Bronchial epithelial cell (primary cell): ENCODE results near the gene RANBP1. TPM values are rescaled to one million over a fixed set of nuclear protein-coding genes. Genes with fewer than 3 reads are reported as not detected.

ENCODE experiments used
- DNase-seq: peaks from one replicate; pipeline ENCODE4 v3.0.0-alpha.2; 2010; ENCODE audit warnings: low read depth
- FAIRE-seq: peaks from 2 replicates; lab custom pipeline; 2011; peaks lifted over from hg19 to GRCh38; lab: Jason Lieb, UNC
- H3K27me3 ChIP-seq: 2 replicates; pipeline ENCODE4 v1.5.1; 2011; ENCODE audit warnings: low read length; ENCODE audit not compliant: control insufficient read depth, insufficient read depth
- H3K36me3 ChIP-seq: 2 replicates; pipeline ENCODE4 v1.5.1; 2011; ENCODE audit warnings: low read length; ENCODE audit not compliant: control insufficient read depth, insufficient read depth
- H3K4me3 ChIP-seq: 2 replicates; pipeline ENCODE4 v1.5.1; 2011; ENCODE audit warnings: mild to moderate bottlenecking, low read depth, low read length, control low read depth
- total RNA-seq: library from RNA; depleted of rRNA; stranded (reverse); fragments of >200 nt; gene quantifications from 2 replicates; pipeline ENCODE4 v1.2.1, GENCODE V29; 2014
- TF ChIP-seq, protein P1 (sequence below): IDR thresholded peaks from 2 replicates; pipeline ENCODE4 v1.5.1; 2011; ENCODE audit warnings: mild to moderate bottlenecking, moderate library complexity, low read length, control low read depth, inconsistent platforms; ENCODE audit not compliant: insufficient read depth, severe bottlenecking

Gene RANBP1
- total RNA-seq, 1 donor from 2014 or later: 263 TPM

- no peaks in the 10 kb centered on the region for H3K27me3 ChIP-seq
- H3K36me3 ChIP-seq: peaks cover 31% of the 10 kb centered on the region
- FAIRE-seq (no peak), DNase-seq (no peak)
- TF ChIP-seq, protein P1, sequence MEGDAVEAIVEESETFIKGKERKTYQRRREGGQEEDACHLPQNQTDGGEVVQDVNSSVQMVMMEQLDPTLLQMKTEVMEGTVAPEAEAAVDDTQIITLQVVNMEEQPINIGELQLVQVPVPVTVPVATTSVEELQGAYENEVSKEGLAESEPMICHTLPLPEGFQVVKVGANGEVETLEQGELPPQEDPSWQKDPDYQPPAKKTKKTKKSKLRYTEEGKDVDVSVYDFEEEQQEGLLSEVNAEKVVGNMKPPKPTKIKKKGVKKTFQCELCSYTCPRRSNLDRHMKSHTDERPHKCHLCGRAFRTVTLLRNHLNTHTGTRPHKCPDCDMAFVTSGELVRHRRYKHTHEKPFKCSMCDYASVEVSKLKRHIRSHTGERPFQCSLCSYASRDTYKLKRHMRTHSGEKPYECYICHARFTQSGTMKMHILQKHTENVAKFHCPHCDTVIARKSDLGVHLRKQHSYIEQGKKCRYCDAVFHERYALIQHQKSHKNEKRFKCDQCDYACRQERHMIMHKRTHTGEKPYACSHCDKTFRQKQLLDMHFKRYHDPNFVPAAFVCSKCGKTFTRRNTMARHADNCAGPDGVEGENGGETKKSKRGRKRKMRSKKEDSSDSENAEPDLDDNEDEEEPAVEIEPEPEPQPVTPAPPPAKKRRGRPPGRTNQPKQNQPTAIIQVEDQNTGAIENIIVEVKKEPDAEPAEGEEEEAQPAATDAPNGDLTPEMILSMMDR: no peak
- H3K4me3 ChIP-seq: no peak overlapping the region
These were observed 19.1 kb upstream of the RANBP1 start for GRCh38 chr22:20096574-20097420.

DNA sequence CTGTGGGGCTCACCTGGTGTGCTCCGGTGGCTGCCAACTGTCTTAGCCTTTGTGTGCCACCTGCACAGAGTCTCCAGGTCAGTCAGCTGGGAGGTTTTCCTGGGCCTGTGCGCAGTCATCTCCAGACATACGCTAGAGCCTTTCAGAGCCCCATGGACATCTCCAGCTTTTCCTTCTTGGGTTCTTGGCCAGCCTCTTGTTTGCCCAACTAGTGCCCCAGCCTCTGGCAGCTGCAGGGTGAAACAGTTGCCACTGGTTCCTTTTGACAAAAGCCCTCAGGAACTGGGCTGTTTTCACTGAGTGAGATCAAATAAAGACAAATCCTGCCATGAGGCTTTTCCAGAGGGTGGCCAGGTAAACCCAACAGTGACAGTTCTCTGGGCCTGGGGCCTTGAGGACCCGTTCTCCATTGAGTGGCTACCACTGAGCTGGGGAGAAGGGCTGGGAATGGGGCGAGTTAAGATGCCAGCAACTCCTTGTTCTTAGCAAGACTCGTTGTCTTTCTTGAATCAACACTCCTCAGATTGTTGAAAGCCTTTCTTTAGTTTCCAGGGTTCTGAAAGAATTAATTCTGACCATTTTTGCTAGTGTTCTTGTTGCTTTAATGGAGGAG, 16.7 kb upstream of the RANBP1 start:
- no peak for FAIRE-seq
- Histone ChIP-seq H3K27me3 (no peaks in the 10 kb centered on the region), H3K36me3 (peaks cover 24% of the 10 kb centered on the region)

DNA sequence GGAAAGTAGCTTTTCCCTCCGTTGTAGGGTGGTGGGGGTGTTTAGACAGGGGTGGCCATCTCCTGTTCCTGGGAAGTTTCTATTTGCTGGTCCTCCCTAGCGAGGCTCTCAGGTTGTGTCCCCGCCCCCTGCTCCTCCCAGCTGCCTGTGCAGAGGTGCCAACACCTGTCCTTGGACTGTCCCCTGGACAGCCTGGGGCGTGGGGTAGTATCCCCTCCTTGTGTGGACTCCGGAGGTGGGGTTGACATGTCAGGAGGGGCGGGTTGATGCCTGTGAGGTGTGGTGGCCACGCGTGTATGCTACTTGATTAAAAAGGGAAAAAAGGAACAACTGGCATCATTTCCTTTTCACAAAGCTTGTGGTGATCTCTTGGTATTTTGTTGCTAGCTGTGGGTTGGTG, 14.3 kb upstream of the RANBP1 start:
- no peak for DNase-seq
- FAIRE-seq: no peak
- TF ChIP-seq, protein P1: no peak
- H3K4me3 ChIP-seq: no peak overlapping the region
- H3K36me3 ChIP-seq: peaks cover 34% of the 10 kb centered on the region
- no peaks in the 10 kb centered on the region for H3K27me3 ChIP-seq

More for the DNA sequence above, 16.7 kb upstream of the RANBP1 start:
- TF ChIP-seq, protein P1: no peak
- no peak for DNase-seq
- no peak overlapping the region for H3K4me3 ChIP-seq

DNA sequence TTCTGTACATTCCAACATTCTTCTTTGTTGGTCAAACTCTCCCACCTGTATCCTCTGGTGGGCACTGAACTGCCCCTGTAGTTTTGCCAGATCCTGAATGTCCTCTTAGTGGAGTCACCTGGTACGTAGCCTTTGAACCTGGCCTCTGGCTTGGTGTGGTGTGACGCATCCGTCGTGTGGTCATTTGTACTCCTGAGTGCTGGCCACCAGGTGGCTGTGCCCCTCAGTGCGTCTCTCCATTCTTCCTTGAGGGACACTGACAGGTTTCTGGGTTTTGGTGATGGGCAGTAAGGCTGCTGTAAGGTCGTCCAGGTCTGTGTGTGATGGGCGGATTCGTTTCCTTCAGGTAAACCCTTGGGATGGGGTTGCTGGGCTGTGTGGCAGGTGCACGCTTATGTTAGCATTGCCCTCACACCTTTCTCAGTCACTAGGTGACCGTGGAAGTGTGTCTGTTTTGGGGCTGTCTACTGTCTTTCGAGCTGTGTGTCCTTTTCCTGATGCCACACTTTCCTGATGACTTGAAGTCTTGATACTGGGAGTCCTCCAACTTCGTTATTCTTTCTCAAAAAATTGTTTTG, 13.6 kb upstream of the RANBP1 start:
- FAIRE-seq (peak; percentile 43), DNase-seq (no peak)
- Histone ChIP-seq H3K27me3 (no peaks in the 10 kb centered on the region), H3K36me3 (peaks cover 41% of the 10 kb centered on the region), H3K4me3 (no peak overlapping the region)
- TF ChIP-seq, protein P1: no peak

DNA sequence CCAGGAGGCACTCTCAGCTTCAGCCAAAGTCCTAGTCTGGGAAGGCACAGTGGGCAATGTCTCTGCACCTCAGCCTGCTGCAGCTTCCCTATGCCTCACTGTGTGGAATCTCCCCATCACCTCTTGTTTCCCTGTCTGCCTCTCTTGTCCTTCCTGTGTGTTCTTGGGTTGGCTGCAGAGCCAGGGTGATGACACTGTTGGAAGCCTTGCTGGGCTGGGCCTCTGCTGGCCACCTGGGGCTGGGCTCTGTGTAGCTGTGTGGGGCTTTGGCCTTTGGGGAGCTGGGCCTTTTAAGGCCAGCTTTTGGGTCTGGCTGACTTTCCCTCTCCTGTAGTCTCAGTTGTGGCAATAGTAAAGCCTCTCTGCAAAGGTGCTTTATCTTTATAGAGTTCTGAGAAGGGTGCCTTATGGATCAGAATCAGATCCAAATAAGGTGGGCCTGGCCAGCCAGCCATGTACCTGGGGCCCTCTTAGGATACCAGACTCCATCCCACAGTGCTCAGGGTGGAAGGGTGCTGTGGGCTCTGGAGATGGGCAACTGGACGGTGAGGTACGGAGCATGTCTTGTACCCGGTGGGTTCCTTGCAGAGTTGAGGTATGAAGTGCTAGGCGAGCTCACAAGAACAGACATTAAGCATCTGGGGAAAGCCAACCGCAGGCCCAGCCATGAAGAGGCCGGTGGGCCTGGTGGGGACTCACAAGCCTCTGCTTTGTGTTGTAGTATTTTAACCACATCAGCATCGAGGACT, 10.3 kb upstream of the RANBP1 start:
- TF ChIP-seq, protein P1: no peak
- Histone ChIP-seq H3K4me3 (no peak overlapping the region), H3K27me3 (no peaks in the 10 kb centered on the region), H3K36me3 (peaks cover 50% of the 10 kb centered on the region)
- no peak for FAIRE-seq
- no peak for DNase-seq
